K562 (cell line): Measurements from ENCODE around the gene HMG20B. TPM values are rescaled to one million over a fixed set of nuclear protein-coding genes. Genes with fewer than 3 reads are reported as not detected.

ENCODE experiments used
- CBX1 ChIP-seq: sonication (generic); IDR thresholded peaks from 2 replicates; pipeline ENCODE4 v1.6.1; 2016; ENCODE audit warnings: antibody characterized with exemption, low read depth, mild to moderate bottlenecking
- E4F1 ChIP-seq: fragments of 250-450 bp; sonication (Bioruptor Pico); IDR thresholded peaks from 2 replicates; pipeline ENCODE4 v1.5.0; 2021; ENCODE audit warnings: mild to moderate bottlenecking, borderline replicate concordance
- ELF2 ChIP-seq: fragments of 250-450 bp; sonication (Bioruptor Pico); IDR thresholded peaks from 2 replicates; pipeline ENCODE4 v1.5.0; 2021; ENCODE audit warnings: mild to moderate bottlenecking
- L3MBTL2 ChIP-seq: fragments of 450-650 bp; IDR thresholded peaks from 2 replicates; pipeline ENCODE4 v1.6.1; 2016; ENCODE audit warnings: mild to moderate bottlenecking, moderate library complexity
- MNT ChIP-seq, 2 experiments: fragments of 450-650 bp; conservative IDR thresholded peaks; 2 replicates each; pipeline ENCODE4 v1.6.1; 2017; ENCODE audit warnings: mild to moderate bottlenecking in 2 of 2, moderate library complexity in 2 of 2
- NKRF ChIP-seq: fragments of 450-650 bp; IDR thresholded peaks from 2 replicates; pipeline ENCODE4 v1.6.1; 2016; ENCODE audit warnings: borderline replicate concordance
- RBM25 ChIP-seq: fragments of 200-400 bp; formaldehyde crosslinking; IDR thresholded peaks from 2 replicates; pipeline ENCODE4 v1.6.1; 2018; ENCODE audit warnings: low read length, low read depth, moderate library complexity; ENCODE audit not compliant: severe bottlenecking
- RNF2 ChIP-seq: sonication (generic); IDR thresholded peaks from 2 replicates; pipeline ENCODE4 v1.6.1; 2016
- TAF1 ChIP-seq: IDR thresholded peaks from 2 replicates; pipeline ENCODE4 v1.6.1; 2011; ENCODE audit warnings: mild to moderate bottlenecking, low read length, moderate library complexity; ENCODE audit not compliant: insufficient read depth, control insufficient read depth, severe bottlenecking; ENCODE audit errors: extremely low read depth
- ZHX1 ChIP-seq: fragments of 150-350 bp; conservative IDR thresholded peaks from 2 replicates; pipeline ENCODE4 v1.6.1; 2014; ENCODE audit warnings: low read length
- ZNF124 ChIP-seq: sonication (generic); formaldehyde crosslinking; IDR thresholded peaks from 2 replicates; pipeline ENCODE4 v1.8.1; 2022; ENCODE audit warnings: missing genetic modification reagents
- ZNF232 ChIP-seq: sonication (generic); formaldehyde crosslinking; IDR thresholded peaks from 2 replicates; pipeline ENCODE4 v1.8.0; 2022; ENCODE audit warnings: mild to moderate bottlenecking, missing genetic modification reagents
- ZNF518B ChIP-seq: fragments of 250-450 bp; sonication (Bioruptor Pico); IDR thresholded peaks from 2 replicates; pipeline ENCODE4 v1.5.0; 2021; ENCODE audit warnings: mild to moderate bottlenecking, moderate library complexity
- ZNF707 ChIP-seq: fragments of 250-450 bp; sonication (Bioruptor Pico); conservative IDR thresholded peaks from 2 replicates; pipeline ENCODE4 v1.8.0; 2022; ENCODE audit warnings: inconsistent platforms, mild to moderate bottlenecking, moderate library complexity
- polyA plus RNA-seq, 8 experiments: library from polyadenylated mRNA; depleted of rRNA in 4 of 8; stranded (reverse) in 5 of 8; unstranded in 3 of 8; fragments of >200 nt; fragmentation: Nextera tagmentation in 2 of 8; fragmentation: Illumina TruSeq in 1 of 8; extraction: Ambion mirVana in 2 of 8; extraction: Trizol in 1 of 8; gene quantifications; 2 replicates each; pipeline versions ENCODE4 v1.2.1 to v1.2.3, GENCODE V29; 2011 to 2014; ENCODE audit warnings: inconsistent platforms in 1 of 8, missing spikeins in 1 of 8
- total RNA-seq, 7 experiments: library from RNA; depleted of rRNA in 6 of 7; stranded (reverse); fragments of >200 nt in 6 of 7; fragmentation: Illumina TruSeq in 2 of 7; extraction: Trizol in 2 of 7; gene quantifications; 2 replicates each; pipeline versions ENCODE4 v1.2.1 to v1.2.3, GENCODE V29; 2011 to 2021; ENCODE audit warnings: low replicate concordance in 1 of 7

HMG20B gene
- total and polyA plus RNA-seq, 9 of the 15 experiments (the other 6 are each of a cell fraction or from before 2014, with no cell fraction given): 0.35 to 172 (median 38.6) TPM

GRCh38 chr19:3572855-3573161 lies at the start of gene HMG20B (continued):
- no peak for TF ChIP-seq E4F1 (CRISPR knock-in tag)
- no peak for TF ChIP-seq ZNF124
- TF ChIP-seq ELF2: no peak
- TF ChIP-seq L3MBTL2: no peak
- TF ChIP-seq ZHX1: no peak
- TF ChIP-seq NKRF: no peak
- no peak; a peak in 2 of 4 replicates for TF ChIP-seq MNT (conservative IDR thresholded peaks at IDR 0.05)
- no peak for TF ChIP-seq ZNF232 (CRISPR knock-in tag)
- TF ChIP-seq TAF1: peak; percentile 40
- TF ChIP-seq ZNF518B: no peak
- TF ChIP-seq RBM25: no peak
- 0 out of 2 replicates have a peak, but pooled peaks have one; percentile 29 for TF ChIP-seq CBX1
- no peak for TF ChIP-seq ZNF707
- no peak for TF ChIP-seq RNF2
